CD14-positive monocyte (primary cell): ENCODE measurements around the gene CCDC106. TPM values are rescaled to one million over a fixed set of nuclear protein-coding genes. Genes with fewer than 3 reads are reported as not detected.

Experiments
- DNase-seq, 3 donors: peaks; one replicate each; pipeline ENCODE4 v3.0.0-alpha.2; 2011 to 2022
- H2AFZ ChIP-seq: 2 replicates; pipeline ENCODE4 v1.6.0; 2012; ENCODE audit warnings: mild to moderate bottlenecking, low read depth, low read length, inconsistent platforms; ENCODE audit not compliant: insufficient read depth, poor library complexity, severe bottlenecking
- H3K27ac ChIP-seq, 2 donors: 1 replicate in 1 of 2; 2 replicates in 1 of 2; pipeline ENCODE4 v1.5.1; 2012 to 2013; ENCODE audit warnings: low read length in 2 of 2, control low read depth in 1 of 2, inconsistent platforms in 1 of 2, low read depth in 1 of 2, mild to moderate bottlenecking in 1 of 2
- H3K27me3 ChIP-seq, 2 donors: one replicate each; pipeline versions ENCODE4 v1.6.0 to v1.6.1; 2011 to 2013; ENCODE audit warnings: low read length in 2 of 2; ENCODE audit not compliant: control insufficient read depth in 2 of 2, insufficient read depth in 2 of 2
- H3K36me3 ChIP-seq, 2 donors: replicated peaks in 1 of 2; 1 replicate in 1 of 2; 2 replicates in 1 of 2; pipeline versions ENCODE4 v1.5.1 to v1.6.1; 2012 to 2013; ENCODE audit warnings: low read length in 2 of 2, control low read depth in 1 of 2, inconsistent platforms in 1 of 2, mild to moderate bottlenecking in 1 of 2; ENCODE audit not compliant: insufficient read depth in 2 of 2, control insufficient read depth in 1 of 2
- H3K4me1 ChIP-seq, 2 donors: 1 replicate in 1 of 2; 2 replicates in 1 of 2; pipeline versions ENCODE4 v1.5.1 to v1.6.1; 2012 to 2013; ENCODE audit warnings: low read length in 2 of 2, control low read depth in 1 of 2, inconsistent platforms in 1 of 2, mild to moderate bottlenecking in 1 of 2, moderate library complexity in 1 of 2; ENCODE audit not compliant: insufficient read depth in 2 of 2, control insufficient read depth in 1 of 2
- H3K4me2 ChIP-seq: replicated peaks from 2 replicates; pipeline ENCODE3; 2012; ENCODE audit warnings: low read length, moderate library complexity, mild to moderate bottlenecking; ENCODE audit not compliant: poor library complexity, severe bottlenecking; ENCODE audit errors: extremely low read depth
- H3K4me3 ChIP-seq, 3 experiments: fragments of 200-600 bp in 1 of 3; sonication (generic) in 1 of 3; replicated peaks in 1 of 3; 1 replicate in 2 of 3; 2 replicates in 1 of 3; pipeline ENCODE4 v1.5.1; 2011 to 2013; ENCODE audit warnings: low read length in 3 of 3, mild to moderate bottlenecking in 3 of 3, control low read depth in 2 of 3, low read depth in 2 of 3, inconsistent platforms in 1 of 3, moderate library complexity in 1 of 3
- H3K79me2 ChIP-seq: 2 replicates; pipeline ENCODE4 v1.6.0; 2012; ENCODE audit warnings: mild to moderate bottlenecking, control low read depth, inconsistent platforms, low read length, moderate library complexity; ENCODE audit not compliant: insufficient read depth
- H3K9ac ChIP-seq: 2 replicates; pipeline ENCODE4 v1.6.0; 2017; ENCODE audit warnings: low read length, mild to moderate bottlenecking; ENCODE audit not compliant: insufficient read depth, poor library complexity, severe bottlenecking
- H3K9me3 ChIP-seq, 2 donors: replicated peaks in 1 of 2; 1 replicate in 1 of 2; 2 replicates in 1 of 2; pipeline versions ENCODE4 v1.5.1 to v1.6.1; 2012 to 2013; ENCODE audit warnings: low read length in 2 of 2, control low read depth in 1 of 2; ENCODE audit not compliant: control insufficient read depth in 1 of 2, insufficient read depth in 1 of 2
- H4K20me1 ChIP-seq: 2 replicates; pipeline ENCODE4 v1.6.0; 2012; ENCODE audit warnings: mild to moderate bottlenecking, low read length, control low read depth, moderate library complexity; ENCODE audit not compliant: insufficient read depth
- H3K27ac Mint-ChIP-seq, 7 donors: one replicate each; pipeline ENCODE4 v1.8.0; 2020; ENCODE audit warnings: mild to moderate bottlenecking in 7 of 7, mixed read lengths in 7 of 7, moderate library complexity in 6 of 7, inconsistent platforms in 2 of 7
- H3K27me3 Mint-ChIP-seq, 3 donors: one replicate each; pipeline ENCODE4 v1.8.0; 2021 to 2022; ENCODE audit warnings: low read depth in 3 of 3, mild to moderate bottlenecking in 3 of 3, mixed read lengths in 3 of 3, moderate library complexity in 3 of 3, inconsistent platforms in 1 of 3
- H3K36me3 Mint-ChIP-seq, 2 donors: one replicate each; pipeline ENCODE4 v1.8.0; 2020; ENCODE audit warnings: mixed read lengths in 2 of 2, inconsistent platforms in 1 of 2, mild to moderate bottlenecking in 1 of 2
- H3K4me1 Mint-ChIP-seq: one replicate; pipeline ENCODE4 v1.8.0; 2020; ENCODE audit warnings: mild to moderate bottlenecking, mixed read lengths
- H3K4me3 Mint-ChIP-seq, 2 donors: one replicate each; pipeline ENCODE4 v1.8.0; 2020; ENCODE audit warnings: mild to moderate bottlenecking in 2 of 2, mixed read lengths in 2 of 2, moderate library complexity in 1 of 2
- H3K9me3 Mint-ChIP-seq, 7 donors: one replicate each; pipeline ENCODE4 v1.8.0; 2020 to 2022; ENCODE audit warnings: mixed read lengths in 7 of 7, mild to moderate bottlenecking in 6 of 7, moderate library complexity in 6 of 7, inconsistent platforms in 2 of 7
- CTCF ChIP-seq: fragments of 200-600 bp; IDR thresholded peaks from one replicate; pipeline ENCODE4 v1.8.0; 2022; ENCODE audit warnings: antibody characterized with exemption, mild to moderate bottlenecking
- WGBS: methylation state at CpG from one replicate; pipeline ENCODE4 v1.1.5; 2013; ENCODE audit warnings: missing lambda C conversion rate; ENCODE audit not compliant: insufficient coverage; 5-methylcytosine and 5-hydroxymethylcytosine counted together
- intact Hi-C, 2 donors: fragments of 100-400 bp; cut with micrococcal nuclease; formaldehyde crosslinking; loops; one replicate each; pipeline versions ENCODE4 v1.15.0 to v1.15.1; 2023
- polyA plus RNA-seq, 3 donors: library from polyadenylated mRNA; depleted of rRNA in 1 of 3; unstranded in 2 of 3; stranded (reverse) in 1 of 3; fragments of 300-500 nt in 2 of 3; fragments of >200 nt in 1 of 3; fragmentation: Illumina TruSeq in 2 of 3; gene quantifications; 1 replicate in 2 of 3; 2 replicates in 1 of 3; pipeline ENCODE4 v1.2.3, GENCODE V29; 2012 to 2021

Gene CCDC106
- polyA plus RNA-seq, 3 donors: 0.74 to 2.4 (median 1.2) TPM

- no CpG with 5 or more reads among the region's 9 CpGs for WGBS
- peaks cover 69 to 75% of the 10 kb centered on the region in 2 donors for H3K36me3 ChIP-seq
- H3K9me3 Mint-ChIP-seq: no peaks in the 10 kb centered on the region
- H3K9me3 ChIP-seq: no peaks in the 10 kb centered on the region
- H3K4me3 ChIP-seq: no peak overlapping the region
- TF ChIP-seq CTCF: no peak
- H3K4me1 ChIP-seq: peaks cover 41 to 46% of the 10 kb centered on the region in 2 donors
- peaks cover 42% of the 10 kb centered on the region for H3K4me1 Mint-ChIP-seq
- H3K36me3 Mint-ChIP-seq: peaks cover 71 to 87% of the 10 kb centered on the region in 2 donors
- peaks cover 96% of the 10 kb centered on the region for H3K79me2 ChIP-seq
- H3K9ac ChIP-seq: no peak overlapping the region
- no peak for DNase-seq
- peak overlapping the region; percentile 17 to 92 for H3K27ac ChIP-seq
- no peaks in the 10 kb centered on the region for H3K27me3 Mint-ChIP-seq
- H4K20me1 ChIP-seq: peaks cover 88% of the 10 kb centered on the region
- H2AFZ ChIP-seq: no peak overlapping the region
- no peaks in the 10 kb centered on the region for H3K27me3 ChIP-seq
- intact Hi-C loops: no loop called here
- no peak overlapping the region for H3K4me2 ChIP-seq
- H3K27ac Mint-ChIP-seq: peak overlapping the region in 2 of 7 donors; percentile 6 to 30
- no peak overlapping the region for H3K4me3 Mint-ChIP-seq
These were observed 33.4 kb downstream of the CCDC106 start for GRCh38 chr19:55681131-55682092.

GRCh38 chr19:55683449-55684261 lies 35.6 kb downstream of the CCDC106 start:
- intact Hi-C loops: no loop called here
- no peaks in the 10 kb centered on the region for H3K9me3 ChIP-seq
- no peaks in the 10 kb centered on the region for H3K27me3 ChIP-seq
- peaks cover 72 to 96% of the 10 kb centered on the region in 2 donors for H3K36me3 Mint-ChIP-seq
- no peak overlapping the region for H3K4me2 ChIP-seq
- no peak overlapping the region for H3K9ac ChIP-seq
- H3K79me2 ChIP-seq: peaks cover 95% of the 10 kb centered on the region
- WGBS: over 99% methylated on average over 15 of the region's 22 CpGs
- peaks cover 87 to 94% of the 10 kb centered on the region in 2 donors for H3K36me3 ChIP-seq
- no peak overlapping the region for H3K4me3 Mint-ChIP-seq
- H3K27ac Mint-ChIP-seq: peak overlapping the region in 3 of 7 donors; percentile 15 to 47 (median 42)
- H3K4me1 ChIP-seq: peaks cover 18 to 23% of the 10 kb centered on the region in 2 donors
- H3K27ac ChIP-seq: peak overlapping the region in 1 of 2 donors; percentile 43
- H3K4me1 Mint-ChIP-seq: peaks cover 23% of the 10 kb centered on the region
- H2AFZ ChIP-seq: no peak overlapping the region
- H3K27me3 Mint-ChIP-seq: no peaks in the 10 kb centered on the region
- peaks cover 96% of the 10 kb centered on the region for H4K20me1 ChIP-seq
- H3K4me3 ChIP-seq: no peak overlapping the region
- no peaks in the 10 kb centered on the region for H3K9me3 Mint-ChIP-seq
- TF ChIP-seq CTCF: no peak
- no peak for DNase-seq
